Skeletal muscle cell (primary cell): ENCODE measurements around the gene GALT.

Source experiments
- DNase-seq: peaks from one replicate; pipeline ENCODE4 v3.0.0-alpha.2; 2010; ENCODE audit warnings: low read depth
- H3K4me3 ChIP-seq: 2 replicates; pipeline ENCODE4 v1.5.1; 2011; ENCODE audit warnings: low read depth, mild to moderate bottlenecking, control low read depth, low read length, moderate library complexity

The GALT gene

DNA sequence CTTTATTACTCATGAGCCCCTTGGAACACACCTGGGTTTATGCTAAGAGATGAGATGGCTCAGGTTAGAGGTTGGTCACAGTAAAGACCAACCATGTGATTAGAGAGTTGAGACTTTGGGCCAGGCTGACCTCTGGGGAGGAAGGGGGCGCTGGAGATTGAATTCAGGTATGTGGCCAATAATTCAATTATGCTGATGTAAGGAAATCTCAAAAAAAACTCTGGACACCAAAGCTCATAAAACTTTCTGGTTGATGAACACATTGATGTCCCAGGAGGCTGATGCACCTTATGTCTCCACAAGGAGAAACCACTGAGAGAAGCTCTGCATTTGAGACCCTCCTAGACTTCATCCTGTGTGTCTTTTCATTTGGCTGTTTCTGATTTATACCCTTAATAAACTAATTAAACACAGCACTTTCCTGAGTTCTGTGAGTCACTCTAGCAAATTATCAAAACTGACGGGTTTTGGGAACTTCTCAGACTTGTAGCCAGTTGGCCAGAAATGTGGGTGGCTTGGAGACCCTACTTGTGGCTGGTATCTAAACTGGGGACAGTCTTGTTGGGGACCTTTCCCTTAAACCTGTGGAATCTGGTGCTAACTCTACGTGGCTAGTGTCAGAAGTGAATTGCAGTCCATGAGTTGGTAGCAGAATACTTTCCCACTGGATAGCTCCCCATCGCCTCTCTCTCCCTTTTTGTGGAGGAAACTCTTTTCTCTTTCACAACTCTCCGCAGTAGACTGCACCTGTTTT is 23.5 kb downstream of the GALT start:
- no peak overlapping the region for H3K4me3 ChIP-seq
- no peak for DNase-seq

DNA sequence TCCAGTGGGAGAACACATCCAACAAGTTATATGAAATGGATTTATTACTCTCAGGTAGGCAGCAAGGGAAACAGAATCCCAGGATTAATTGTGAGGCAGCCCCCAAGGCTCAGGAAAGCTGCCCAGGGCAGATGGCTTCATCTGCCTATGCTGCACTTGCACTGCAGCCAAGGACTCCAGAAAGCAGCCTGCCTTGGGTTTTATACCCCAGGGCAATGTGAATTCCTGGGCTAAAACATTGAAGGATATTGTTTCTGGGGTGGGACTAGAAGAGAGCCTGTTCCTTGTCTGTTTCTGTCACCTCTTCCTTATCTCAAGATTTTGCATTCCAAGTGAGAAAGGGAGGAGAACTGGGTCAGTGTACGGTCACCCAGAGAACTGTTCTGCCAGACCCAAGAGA is 24.8 kb downstream of the GALT start:
- no peak for DNase-seq
- no peak overlapping the region for H3K4me3 ChIP-seq

DNA sequence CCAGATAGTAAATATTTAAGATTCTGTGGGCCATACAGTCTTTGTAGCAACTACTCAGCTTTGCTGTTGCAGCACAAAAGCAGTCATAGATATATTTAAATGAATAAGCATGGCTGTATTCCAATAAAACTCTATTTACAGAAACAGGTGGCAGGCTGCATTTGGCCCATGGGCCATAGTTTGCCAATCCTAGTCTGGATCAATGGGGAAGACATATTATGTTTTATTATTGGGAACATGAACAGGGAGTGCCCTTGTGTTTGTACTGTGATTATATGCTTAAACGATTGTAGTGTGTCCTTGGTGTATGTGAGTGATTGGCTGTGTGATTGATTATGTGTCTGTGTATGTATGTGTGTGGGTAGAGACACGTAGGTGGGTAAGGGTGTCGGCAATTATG is 28.0 kb downstream of the GALT start:
- no peak for DNase-seq
- H3K4me3 ChIP-seq, result no peak overlapping the region

DNA sequence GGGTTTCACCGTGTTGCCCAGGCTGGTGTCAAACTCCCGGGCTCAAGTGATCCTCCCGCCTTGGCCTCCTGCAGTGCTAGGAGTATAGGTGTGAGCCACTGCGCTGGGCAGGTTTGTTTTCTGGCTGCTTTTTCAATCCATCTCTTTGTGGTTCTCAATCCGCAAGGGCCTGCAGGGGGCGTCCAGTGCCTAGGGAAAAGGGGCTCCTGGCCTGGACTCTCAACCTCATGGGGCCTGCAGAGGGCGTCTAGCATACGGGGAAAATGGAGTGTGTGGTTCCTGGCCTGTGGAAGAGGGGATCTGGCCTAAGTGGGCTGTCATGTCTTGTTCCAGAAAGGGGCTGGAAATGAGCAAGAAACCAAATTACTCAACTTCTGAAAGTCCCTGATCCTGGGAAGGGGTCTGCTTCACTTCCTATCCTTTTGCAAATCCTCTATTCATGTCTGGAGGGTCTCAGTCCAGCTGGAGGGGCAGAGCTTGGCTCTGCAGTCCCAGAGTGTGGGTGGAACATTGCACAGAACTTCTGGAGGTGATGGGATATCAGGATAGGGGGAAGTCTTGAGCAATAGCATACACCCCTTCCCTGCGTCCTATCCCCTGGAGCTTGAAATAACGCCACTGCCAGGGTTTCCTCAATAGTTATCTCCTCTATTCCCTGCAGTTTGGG is 28.7 kb downstream of the GALT start:
- H3K4me3 ChIP-seq, result no peak overlapping the region
- DNase-seq, result no peak

DNA sequence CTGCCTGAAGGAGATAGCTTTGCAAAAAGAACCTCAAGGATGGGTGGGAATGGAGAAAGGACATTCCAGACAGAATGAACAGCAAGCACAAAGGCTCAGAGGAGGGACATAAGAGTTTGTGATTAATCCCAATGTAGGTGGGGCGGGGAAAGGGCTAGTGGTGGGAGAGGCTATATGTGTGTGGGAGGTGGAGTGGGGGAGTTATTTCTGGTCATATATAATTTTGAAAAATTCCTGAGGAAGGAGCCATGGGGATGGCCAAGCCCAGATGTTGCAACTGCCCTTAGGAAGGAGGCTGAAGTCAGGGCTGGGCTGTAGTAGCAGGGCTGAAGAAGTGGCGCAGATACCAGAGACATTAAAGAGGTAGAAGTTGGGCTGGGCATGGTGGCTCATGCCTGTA is 29.4 kb downstream of the GALT start:
- H3K4me3 ChIP-seq, result no peak overlapping the region
- DNase-seq, result no peak

DNA sequence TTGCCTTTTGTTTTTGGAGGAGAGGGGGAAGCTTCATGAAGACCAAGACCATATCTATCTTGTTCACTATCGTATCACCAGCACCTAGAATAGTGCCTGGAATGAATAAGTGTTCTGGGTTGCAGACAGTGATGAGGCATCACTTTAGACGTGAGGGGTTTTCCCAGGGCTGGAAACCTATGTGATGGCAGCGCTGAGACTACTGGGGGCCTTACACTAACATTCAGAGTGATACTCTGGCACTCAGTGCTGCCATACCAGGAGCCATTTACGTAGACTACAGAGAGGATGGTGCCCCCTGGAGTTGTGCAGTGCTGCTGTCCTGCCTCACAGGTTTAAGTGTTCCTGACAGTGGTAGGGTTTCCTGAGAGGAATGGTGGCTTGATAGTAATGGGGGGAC is 37.7 kb downstream of the GALT start:
- no peak overlapping the region for H3K4me3 ChIP-seq
- no peak for DNase-seq

DNA sequence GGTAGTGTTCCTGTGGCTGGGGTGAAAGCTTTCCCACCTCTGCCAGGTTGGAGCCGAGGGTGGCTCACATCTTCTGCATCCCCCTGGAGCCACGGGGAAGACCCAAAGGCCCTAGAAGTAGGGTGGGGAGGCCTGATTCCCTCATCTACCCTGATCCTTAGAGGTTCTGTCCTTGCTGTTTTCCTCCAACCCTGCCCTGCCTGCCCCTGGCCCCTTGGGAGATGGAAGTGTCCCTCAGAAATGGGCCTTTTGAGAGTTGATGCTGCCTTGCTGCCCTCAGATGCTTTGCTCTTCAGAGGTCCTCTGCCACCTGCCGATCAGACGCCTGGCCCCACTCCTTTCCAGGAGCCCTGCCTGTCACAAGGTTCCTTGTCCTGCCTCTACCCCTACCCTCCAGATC is 38.3 kb downstream of the GALT start:
- no peak overlapping the region for H3K4me3 ChIP-seq
- DNase-seq, result no peak

DNA sequence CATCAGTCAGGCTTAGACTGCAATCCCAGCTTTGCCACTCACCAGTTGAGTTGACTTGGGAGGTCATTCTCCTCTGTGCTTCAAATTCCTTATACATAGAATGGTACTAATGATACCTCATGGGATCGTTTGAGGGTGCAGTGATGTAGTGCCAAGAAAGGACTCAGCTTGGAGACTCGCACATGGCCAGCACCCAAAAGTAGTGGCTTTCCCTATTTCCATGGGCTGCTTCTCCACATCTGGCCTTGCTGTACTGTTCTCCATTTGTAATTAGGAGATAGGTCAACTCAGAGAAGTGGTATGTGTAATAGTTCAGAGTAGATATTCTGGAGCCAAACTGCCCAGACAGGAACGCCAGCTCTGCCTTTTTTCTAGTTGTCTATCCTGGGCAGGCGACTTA is 39.1 kb downstream of the GALT start:
- no peak overlapping the region for H3K4me3 ChIP-seq
- no peak for DNase-seq

DNA sequence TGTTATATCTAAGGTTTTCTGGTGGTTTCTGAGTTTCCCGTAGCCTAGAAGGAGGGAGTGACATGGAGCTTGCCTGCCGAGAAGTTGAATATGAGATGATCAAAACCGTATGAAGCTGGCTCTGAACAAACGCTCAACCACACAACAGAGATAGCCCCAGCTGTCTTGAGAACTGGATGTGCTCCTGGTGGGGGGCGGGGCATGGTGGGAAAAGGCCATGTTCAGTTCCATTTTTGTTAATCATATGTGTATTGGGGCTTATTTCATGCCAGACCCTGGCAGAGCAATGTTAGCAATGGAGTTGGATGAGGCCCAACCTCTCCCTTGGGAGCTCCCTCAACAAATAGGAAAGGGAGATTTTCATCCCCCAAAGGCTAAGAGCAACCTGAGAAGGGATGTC is 39.8 kb downstream of the GALT start:
- no peak overlapping the region for H3K4me3 ChIP-seq
- peak; percentile 13 for DNase-seq

DNA sequence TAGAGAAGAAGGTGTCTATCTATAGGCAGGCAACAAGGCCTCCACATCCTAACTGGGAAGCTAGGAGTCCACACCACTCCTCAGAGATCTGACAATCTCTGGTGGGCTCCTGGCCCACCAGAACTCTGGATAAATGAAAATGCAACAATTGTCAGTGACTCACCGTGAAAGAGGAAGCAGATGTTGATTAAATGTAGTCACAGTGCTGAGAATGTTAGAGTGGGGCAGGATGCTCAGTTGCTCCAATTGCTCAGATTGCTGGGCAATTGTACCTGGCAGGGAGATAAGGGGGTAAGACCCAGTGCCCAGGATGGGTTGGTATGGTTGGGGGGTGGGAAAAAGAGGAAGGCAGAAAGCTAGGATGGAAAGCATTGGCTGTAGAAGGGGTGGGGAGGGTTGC is 40.3 kb downstream of the GALT start:
- DNase-seq, result no peak
- H3K4me3 ChIP-seq, result no peak overlapping the region

DNA sequence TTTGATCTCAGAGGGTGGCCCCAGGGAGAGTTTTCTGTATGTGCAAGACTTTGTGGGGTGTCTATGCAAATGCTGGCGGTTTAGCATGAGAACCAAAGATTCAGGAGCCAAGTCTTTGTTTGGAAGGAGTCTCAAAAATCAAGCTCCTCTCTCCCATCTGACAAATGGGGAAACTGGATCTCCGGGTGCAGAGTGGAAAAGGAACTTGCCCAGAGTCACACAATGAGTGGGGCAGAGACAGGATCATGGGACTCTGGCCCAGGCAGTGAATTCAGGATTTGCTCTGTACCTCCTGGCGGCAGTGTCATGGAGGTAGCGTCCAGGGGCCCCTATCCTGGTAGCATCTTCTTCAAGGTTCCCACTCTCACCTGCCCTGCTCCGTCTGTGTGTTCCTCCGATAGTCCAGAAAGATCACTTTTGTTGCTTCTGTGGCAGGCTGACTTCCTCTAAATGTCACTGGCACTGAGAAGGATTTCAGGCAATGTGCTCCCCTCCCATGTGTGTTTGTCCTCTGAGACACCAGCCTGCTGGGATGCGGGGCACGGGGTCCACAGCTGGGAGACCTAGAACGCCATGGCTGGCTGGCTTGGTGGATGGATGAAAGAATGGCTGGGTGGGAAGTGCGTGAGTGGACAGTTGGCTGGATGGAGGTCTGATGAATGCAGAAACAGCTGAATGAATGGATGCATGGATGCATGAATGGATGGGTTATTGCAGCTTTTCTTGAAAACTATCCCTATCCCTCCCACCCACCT is 41.0 kb downstream of the GALT start:
- H3K4me3 ChIP-seq, result no peak overlapping the region
- no peak for DNase-seq

DNA sequence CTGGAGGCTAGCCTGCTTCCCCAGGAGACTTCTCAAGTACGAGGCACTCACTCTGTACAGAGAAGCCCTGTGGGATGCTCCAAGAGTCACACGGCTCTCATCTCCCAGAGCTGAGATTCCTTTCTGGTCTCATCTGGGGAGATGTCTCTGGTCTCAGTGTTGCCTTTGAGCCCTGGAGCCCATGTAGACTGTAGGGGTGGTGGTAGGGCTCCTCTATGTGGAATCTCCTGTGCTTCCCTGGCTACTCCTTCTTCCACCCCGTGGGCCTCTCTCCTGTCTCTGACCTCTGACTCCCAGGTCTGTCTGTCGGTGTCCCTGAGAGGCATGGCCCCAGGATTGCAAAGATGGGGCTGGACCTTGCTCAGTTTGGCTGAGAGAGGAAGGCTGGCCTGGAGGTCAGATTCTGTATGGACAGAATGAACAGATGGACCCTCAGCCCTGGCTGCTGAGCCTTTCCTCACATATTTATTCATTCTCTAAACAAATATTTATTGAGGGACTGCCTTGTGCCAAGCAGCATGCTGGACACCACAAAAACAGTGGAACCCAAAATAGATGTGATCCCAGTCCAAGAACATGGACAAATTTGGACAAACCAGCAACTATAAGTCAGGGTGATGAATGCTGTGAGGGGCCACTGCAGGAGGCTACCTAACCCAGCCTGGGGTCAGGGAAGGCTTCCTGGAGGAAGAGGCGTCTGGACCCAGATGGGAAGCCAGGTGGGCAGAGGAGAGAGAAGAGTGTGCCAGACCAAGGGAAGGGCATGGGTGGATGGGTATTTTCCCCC is 42.0 kb downstream of the GALT start:
- no peak for DNase-seq
- no peak overlapping the region for H3K4me3 ChIP-seq

DNA sequence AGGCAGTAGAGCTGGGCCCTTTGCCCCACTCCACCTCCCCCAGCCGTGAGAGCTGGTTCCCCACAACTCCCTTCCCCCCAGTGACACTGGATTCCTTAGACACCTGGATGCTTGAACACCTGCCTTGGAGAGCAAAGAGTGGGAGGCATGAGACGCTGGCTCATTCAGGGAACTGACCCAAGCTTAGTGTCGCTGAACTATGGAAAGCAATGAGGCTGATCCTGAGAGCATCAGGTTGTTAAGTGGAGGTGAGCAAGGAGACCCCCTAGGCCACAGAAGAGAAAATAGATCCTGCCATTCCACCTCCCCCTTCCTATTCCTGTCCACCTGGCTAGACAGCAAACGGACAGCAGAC is 42.6 kb downstream of the GALT start:
- H3K4me3 ChIP-seq, result no peak overlapping the region
- DNase-seq, result no peak

DNA sequence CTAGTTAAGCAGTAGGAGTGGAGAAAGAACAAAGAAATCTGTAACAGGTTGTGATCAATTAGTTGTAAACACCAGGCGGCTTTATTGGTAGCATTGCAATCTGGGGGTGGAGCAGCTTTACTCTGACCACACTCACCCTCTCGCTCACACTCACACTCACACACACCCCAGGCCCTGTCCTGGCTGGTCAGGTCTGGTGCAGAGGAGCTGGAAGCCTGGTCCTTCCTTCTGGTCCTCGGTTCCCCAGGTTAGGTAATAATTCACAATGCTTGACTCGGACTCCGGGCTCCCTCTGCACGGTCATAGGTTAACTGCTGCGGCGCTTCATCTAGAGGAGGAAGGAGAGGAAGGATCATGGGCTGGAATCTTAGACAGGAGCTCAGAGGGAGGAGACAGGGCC is 43.0 kb downstream of the GALT start:
- no peak for DNase-seq
- H3K4me3 ChIP-seq, result no peak overlapping the region

DNA sequence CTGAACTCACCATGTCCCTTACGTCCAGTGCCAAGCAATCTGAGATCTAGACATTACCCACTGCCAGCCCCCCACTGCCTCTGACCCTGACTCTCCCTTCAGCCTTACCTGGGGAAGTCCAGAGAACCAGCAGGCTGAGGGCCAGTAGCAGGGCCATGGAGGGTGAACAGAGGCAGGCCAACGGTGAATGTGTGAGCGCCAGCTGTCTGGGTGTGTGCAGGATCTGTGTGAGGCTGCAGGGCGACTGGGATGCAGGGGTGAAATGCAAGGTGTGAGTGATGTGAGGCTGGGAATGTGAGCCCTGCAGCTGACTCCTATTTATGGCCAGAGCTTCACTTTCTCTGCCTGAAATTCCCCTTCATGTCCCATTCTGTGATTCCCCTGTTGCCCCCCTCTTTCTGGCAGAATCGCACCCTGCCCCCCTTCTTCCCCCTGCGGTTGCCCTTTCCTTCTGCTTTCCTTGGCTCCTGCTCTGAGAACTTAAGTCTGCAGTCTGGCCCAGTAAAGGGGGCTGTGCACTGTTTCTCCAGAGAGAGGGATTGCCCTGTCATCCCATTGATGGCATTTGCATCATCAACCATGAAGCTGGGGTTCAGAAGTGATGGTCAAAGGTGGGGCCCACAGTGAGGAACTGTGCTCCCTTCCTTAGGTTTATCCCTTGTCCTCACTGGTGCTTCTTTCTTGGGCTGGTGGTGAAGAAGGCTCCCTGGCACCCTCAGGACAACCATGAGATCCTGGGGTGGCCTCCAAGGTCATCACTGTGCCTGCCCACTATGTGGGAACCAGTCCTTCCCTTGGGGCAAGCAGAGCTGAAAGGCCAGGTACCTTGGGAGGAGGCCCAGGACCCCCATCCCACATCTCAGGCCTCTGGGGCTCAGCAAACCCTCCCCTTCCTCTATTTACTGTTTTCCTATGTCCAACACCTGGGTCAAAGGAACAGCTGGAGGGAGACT is 44.8 kb downstream of the GALT start, which contains the start of gene CCL19:
CCL19 (minus strand) TSS at position 294 of the 953 bp plus-strand sequence; CDS start at position 157, 137 bp downstream.
- H3K4me3 ChIP-seq, result no peak within 1 kb of the TSS
- no peak for DNase-seq

DNA sequence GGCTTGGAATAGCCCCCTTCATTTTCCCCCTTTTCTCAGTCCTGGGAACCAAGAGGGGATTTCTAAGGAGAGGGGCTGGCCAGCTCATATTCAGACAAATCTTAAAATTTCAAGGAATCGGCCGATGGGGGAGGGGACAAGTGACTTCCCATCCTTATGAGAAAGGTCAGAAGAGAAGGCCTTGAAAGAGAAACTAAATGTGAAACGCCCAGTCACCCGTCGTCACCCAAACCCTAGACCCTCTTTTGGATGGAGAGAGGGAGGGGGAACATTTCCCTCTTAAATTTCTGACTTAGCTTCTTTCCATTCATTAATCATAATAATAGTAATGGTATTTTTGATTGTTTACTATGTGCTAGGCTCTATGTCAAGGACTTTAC is 45.5 kb downstream of the GALT start:
- no peak for DNase-seq
- no peak overlapping the region for H3K4me3 ChIP-seq

DNA sequence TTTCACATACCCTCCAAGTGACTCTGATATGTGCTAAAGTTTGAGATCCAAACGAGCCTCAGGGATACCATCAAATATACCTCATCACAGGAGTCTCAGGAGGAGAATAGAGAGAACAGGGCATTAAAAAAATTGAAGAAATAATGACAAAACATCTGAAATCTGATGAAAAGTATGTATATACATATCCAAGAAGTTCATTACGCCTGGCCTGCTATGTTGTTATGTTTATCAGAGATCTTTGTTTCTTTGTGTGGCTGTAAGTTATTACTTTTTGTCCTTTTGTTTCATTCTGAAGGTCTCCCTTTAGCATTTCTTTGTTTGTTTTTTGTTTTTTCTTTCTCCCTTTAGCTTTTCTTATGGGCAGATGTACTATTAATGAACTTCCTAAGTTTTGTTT is 47.1 kb downstream of the GALT start:
- DNase-seq, result no peak
- H3K4me3 ChIP-seq, result no peak overlapping the region

DNA sequence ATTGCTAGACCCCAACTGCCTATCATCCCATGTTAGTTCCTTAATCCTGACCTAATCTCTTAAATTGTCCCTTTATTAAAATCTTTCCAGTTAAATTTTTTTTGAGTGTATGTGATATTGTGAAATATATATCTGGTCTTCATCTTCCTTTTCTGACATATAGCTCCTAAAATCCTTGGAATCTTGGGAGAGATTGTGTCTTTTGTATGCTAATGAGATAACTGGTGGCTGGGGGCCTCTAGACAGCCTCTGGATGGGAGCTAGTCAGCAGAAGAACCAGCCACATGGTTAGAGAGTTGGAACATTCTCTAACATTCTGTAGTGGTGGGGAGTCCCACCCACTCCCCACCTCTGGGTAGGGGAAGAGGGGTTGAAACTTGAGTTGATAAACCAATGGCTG is 48.3 kb downstream of the GALT start:
- no peak for DNase-seq
- H3K4me3 ChIP-seq, result no peak overlapping the region
